Measurements from ENCODE around the gene HOXA5. TPM values are rescaled to one million over a fixed set of nuclear protein-coding genes. Genes with fewer than 3 reads are reported as not detected.

Gene HOXA5
- total RNA-seq, 1 experiment from 2014 or later = 6.7 TPM

DNA sequence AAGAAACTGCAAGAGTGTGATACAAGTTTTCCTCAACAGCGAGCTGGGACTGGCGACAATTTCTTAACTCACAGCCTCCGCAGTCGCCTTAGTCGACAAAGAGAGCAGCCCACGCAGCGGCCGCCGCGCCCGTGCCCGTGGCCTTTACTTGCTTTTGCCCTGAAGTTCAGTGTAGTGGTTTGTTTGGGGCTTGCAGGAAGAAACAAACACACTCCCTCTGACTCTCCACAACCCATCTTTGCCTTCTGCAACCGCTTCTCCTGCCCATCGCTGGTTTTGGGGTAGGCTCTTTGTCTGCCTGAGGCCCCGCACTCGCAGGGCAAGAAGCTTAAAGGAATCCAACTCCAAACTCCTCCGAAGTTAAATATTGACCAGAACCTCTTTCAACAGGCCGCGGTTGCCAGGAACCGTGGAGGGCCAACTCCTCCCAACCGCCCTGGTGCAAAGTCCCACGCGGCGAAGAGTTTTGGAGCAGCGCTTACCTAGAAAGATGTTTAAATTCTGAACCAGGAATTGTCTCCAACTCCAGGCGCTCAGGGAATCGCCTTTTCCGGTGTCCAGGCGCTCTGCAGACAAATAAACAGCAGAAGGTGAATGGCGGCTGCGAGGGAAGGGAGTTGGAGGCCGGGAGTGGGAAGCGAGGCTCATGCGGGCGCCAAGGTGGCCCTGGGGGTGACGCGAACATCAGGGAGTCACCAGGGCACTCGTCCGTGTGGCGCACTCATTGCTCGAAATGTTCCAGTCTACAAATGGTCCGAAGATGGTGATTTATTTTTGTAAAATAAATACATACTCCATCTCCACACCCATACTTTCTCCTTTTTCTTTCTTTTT lies 21.2 kb downstream of the HOXA5 start:
- ChIA-PET POLR2A (no interaction called here), CTCF (no interaction called here), RAD21 (ENCODE audit: low non-redundant PET in 1 of 2, low total read pairs in 2 of 2, uncharacterized antibody in 2 of 2, unreplicated experiment in 2 of 2) (no interaction called here)
- Histone ChIP-seq H4K20me1 (ENCODE audit: insufficient read depth) (no peaks in the 10 kb centered on the region), H3K9me3 (ENCODE audit: control insufficient read depth in 1 of 2, insufficient read depth in 1 of 2, low read depth in 1 of 2, low read length in 2 of 2) (no peaks in the 10 kb centered on the region), H3K36me3 (ENCODE audit: control insufficient read depth in 1 of 2, insufficient read depth in 2 of 2, low read length in 2 of 2) (no peaks in the 10 kb centered on the region), H3K4me1 (ENCODE audit: control insufficient read depth in 1 of 2, insufficient read depth in 2 of 2, low read length in 2 of 2) (peaks cover 34 to 74% of the 10 kb centered on the region in 2 experiments), H3K4me3 (replicated peaks in 1 of 2; ENCODE audit: low read depth in 1 of 2, low read length in 2 of 2) (no peak overlapping the region), H3K27me3 (ENCODE audit: insufficient read depth, low read length) (peaks cover 28% of the 10 kb centered on the region; the same call in 1 of the 2 replicates), H3K27ac (ENCODE audit: low read depth, low read length) (no peak overlapping the region), H3K79me2 (ENCODE audit: insufficient read depth, low read length) (no peaks in the 10 kb centered on the region), H2AFZ (ENCODE audit: low read depth, low read length, poor library complexity, severe bottlenecking) (no peak overlapping the region), H3K9ac (ENCODE audit: low read length) (no peak overlapping the region), H3K9me2 (ENCODE audit: insufficient read depth) (no peaks in the 10 kb centered on the region), H3K4me2 (ENCODE audit: low read length) (no peak overlapping the region)
- DNase-seq (ENCODE audit: low read depth, low spot score) = no peak
- no peak for ATAC-seq
- no peak for TF ChIP-seq CBX3 (IDR thresholded peaks at IDR 0.05; ENCODE audit: low read depth)
- no peak for TF ChIP-seq EZH2 (IDR thresholded peaks at IDR 0.05)
- TF ChIP-seq, protein P1, sequence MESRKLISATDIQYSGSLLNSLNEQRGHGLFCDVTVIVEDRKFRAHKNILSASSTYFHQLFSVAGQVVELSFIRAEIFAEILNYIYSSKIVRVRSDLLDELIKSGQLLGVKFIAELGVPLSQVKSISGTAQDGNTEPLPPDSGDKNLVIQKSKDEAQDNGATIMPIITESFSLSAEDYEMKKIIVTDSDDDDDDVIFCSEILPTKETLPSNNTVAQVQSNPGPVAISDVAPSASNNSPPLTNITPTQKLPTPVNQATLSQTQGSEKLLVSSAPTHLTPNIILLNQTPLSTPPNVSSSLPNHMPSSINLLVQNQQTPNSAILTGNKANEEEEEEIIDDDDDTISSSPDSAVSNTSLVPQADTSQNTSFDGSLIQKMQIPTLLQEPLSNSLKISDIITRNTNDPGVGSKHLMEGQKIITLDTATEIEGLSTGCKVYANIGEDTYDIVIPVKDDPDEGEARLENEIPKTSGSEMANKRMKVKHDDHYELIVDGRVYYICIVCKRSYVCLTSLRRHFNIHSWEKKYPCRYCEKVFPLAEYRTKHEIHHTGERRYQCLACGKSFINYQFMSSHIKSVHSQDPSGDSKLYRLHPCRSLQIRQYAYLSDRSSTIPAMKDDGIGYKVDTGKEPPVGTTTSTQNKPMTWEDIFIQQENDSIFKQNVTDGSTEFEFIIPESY (IDR thresholded peaks at IDR 0.05; ENCODE audit: extremely low read depth, insufficient replicate concordance, low read length) = no peak
- no peak for TF ChIP-seq POLR2A (IDR thresholded peaks at IDR 0.05; ENCODE audit: borderline replicate concordance, extremely low read depth, insufficient read depth, insufficient read length)
- TF ChIP-seq, protein P2, sequence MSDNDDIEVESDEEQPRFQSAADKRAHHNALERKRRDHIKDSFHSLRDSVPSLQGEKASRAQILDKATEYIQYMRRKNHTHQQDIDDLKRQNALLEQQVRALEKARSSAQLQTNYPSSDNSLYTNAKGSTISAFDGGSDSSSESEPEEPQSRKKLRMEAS (IDR thresholded peaks at IDR 0.05) = no peak
- TF ChIP-seq SP1 (IDR thresholded peaks at IDR 0.05; ENCODE audit: low read depth) = no peak
- no peak for TF ChIP-seq EGR1 (IDR thresholded peaks at IDR 0.05; ENCODE audit: low read depth)
- TF ChIP-seq FOSL1 (IDR thresholded peaks at IDR 0.05; ENCODE audit: low read depth) = no peak
- no peak for TF ChIP-seq ELF1 (IDR thresholded peaks at IDR 0.05; ENCODE audit: borderline replicate concordance, low read depth)
- no peak for TF ChIP-seq POLR2AphosphoS5 (IDR thresholded peaks at IDR 0.05; ENCODE audit: low read depth, low read length)
- TF ChIP-seq SIN3A (IDR thresholded peaks at IDR 0.05; ENCODE audit: low read depth) = no peak
- no peak for TF ChIP-seq ZNF274 (IDR thresholded peaks at IDR 0.05; ENCODE audit: low read depth, low read length)
- TF ChIP-seq, protein P3, sequence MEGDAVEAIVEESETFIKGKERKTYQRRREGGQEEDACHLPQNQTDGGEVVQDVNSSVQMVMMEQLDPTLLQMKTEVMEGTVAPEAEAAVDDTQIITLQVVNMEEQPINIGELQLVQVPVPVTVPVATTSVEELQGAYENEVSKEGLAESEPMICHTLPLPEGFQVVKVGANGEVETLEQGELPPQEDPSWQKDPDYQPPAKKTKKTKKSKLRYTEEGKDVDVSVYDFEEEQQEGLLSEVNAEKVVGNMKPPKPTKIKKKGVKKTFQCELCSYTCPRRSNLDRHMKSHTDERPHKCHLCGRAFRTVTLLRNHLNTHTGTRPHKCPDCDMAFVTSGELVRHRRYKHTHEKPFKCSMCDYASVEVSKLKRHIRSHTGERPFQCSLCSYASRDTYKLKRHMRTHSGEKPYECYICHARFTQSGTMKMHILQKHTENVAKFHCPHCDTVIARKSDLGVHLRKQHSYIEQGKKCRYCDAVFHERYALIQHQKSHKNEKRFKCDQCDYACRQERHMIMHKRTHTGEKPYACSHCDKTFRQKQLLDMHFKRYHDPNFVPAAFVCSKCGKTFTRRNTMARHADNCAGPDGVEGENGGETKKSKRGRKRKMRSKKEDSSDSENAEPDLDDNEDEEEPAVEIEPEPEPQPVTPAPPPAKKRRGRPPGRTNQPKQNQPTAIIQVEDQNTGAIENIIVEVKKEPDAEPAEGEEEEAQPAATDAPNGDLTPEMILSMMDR (IDR thresholded peaks at IDR 0.05 in 2 of 3, conservative IDR thresholded peaks at IDR 0.05 in 1 of 3; ENCODE audit: borderline replicate concordance in 1 of 3, insufficient read depth in 1 of 3, low read depth in 2 of 3, low read length in 2 of 3) = no peak
- TF ChIP-seq YY1 (IDR thresholded peaks at IDR 0.05; ENCODE audit: extremely low read depth, insufficient replicate concordance, low read depth, low read length) = no peak
- TF ChIP-seq JUND (IDR thresholded peaks at IDR 0.05) = no peak
- TF ChIP-seq, protein P4, sequence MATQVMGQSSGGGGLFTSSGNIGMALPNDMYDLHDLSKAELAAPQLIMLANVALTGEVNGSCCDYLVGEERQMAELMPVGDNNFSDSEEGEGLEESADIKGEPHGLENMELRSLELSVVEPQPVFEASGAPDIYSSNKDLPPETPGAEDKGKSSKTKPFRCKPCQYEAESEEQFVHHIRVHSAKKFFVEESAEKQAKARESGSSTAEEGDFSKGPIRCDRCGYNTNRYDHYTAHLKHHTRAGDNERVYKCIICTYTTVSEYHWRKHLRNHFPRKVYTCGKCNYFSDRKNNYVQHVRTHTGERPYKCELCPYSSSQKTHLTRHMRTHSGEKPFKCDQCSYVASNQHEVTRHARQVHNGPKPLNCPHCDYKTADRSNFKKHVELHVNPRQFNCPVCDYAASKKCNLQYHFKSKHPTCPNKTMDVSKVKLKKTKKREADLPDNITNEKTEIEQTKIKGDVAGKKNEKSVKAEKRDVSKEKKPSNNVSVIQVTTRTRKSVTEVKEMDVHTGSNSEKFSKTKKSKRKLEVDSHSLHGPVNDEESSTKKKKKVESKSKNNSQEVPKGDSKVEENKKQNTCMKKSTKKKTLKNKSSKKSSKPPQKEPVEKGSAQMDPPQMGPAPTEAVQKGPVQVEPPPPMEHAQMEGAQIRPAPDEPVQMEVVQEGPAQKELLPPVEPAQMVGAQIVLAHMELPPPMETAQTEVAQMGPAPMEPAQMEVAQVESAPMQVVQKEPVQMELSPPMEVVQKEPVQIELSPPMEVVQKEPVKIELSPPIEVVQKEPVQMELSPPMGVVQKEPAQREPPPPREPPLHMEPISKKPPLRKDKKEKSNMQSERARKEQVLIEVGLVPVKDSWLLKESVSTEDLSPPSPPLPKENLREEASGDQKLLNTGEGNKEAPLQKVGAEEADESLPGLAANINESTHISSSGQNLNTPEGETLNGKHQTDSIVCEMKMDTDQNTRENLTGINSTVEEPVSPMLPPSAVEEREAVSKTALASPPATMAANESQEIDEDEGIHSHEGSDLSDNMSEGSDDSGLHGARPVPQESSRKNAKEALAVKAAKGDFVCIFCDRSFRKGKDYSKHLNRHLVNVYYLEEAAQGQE (IDR thresholded peaks at IDR 0.05; ENCODE audit: low read depth) = no peak
- TF ChIP-seq TCF7L2 (IDR thresholded peaks at IDR 0.05; ENCODE audit: borderline replicate concordance, extremely low read depth, insufficient read depth, insufficient read length) = no peak
- TF ChIP-seq, protein P5, sequence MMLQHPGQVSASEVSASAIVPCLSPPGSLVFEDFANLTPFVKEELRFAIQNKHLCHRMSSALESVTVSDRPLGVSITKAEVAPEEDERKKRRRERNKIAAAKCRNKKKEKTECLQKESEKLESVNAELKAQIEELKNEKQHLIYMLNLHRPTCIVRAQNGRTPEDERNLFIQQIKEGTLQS (IDR thresholded peaks at IDR 0.05) = no peak
- no peak for TF ChIP-seq EZH2phosphoT487 (IDR thresholded peaks at IDR 0.05; ENCODE audit: borderline replicate concordance)
- intact Hi-C loops (cut with micrococcal nuclease) = no loop called here
- no TSS peak for BruUV-seq (replicated peaks)
